ENCODE data around the gene PAQR3.
"Not testable (repeated sequence)": the region's sequence is repeated elsewhere in the genome, so short reads cannot be mapped to it uniquely, and the experiment has no call there.

The PAQR3 gene

DNA sequence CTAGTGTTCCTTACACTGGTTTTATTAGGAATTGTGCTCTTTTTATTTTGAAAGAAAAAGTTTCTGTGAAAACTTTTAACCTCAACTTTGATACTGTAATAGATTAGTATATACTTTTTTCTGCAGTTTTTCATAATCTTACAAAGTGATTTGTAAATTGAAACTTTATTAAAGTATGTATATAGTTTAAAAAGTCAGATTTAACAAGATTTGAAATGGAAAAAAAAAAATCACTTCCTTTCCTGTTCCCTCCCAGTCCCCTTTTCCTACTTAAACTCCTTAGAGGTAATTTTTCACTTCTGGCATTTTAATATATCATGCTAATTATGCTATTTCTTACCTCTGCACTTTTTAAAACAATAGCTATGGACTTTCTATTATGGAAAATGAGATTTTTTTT lies 49.3 kb downstream of the PAQR3 start:
- no peak for DNase-seq (ENCODE audit: low spot score)
- TF ChIP-seq, protein P1, sequence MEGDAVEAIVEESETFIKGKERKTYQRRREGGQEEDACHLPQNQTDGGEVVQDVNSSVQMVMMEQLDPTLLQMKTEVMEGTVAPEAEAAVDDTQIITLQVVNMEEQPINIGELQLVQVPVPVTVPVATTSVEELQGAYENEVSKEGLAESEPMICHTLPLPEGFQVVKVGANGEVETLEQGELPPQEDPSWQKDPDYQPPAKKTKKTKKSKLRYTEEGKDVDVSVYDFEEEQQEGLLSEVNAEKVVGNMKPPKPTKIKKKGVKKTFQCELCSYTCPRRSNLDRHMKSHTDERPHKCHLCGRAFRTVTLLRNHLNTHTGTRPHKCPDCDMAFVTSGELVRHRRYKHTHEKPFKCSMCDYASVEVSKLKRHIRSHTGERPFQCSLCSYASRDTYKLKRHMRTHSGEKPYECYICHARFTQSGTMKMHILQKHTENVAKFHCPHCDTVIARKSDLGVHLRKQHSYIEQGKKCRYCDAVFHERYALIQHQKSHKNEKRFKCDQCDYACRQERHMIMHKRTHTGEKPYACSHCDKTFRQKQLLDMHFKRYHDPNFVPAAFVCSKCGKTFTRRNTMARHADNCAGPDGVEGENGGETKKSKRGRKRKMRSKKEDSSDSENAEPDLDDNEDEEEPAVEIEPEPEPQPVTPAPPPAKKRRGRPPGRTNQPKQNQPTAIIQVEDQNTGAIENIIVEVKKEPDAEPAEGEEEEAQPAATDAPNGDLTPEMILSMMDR (IDR thresholded peaks at IDR 0.05; ENCODE audit: borderline replicate concordance, control extremely low read depth, extremely low read depth, insufficient read depth, missing control alignments): no peak
- in situ Hi-C loops (cut with MboI; ENCODE audit: low sequenced_read_pairs, unreplicated experiment): no loop called here

DNA sequence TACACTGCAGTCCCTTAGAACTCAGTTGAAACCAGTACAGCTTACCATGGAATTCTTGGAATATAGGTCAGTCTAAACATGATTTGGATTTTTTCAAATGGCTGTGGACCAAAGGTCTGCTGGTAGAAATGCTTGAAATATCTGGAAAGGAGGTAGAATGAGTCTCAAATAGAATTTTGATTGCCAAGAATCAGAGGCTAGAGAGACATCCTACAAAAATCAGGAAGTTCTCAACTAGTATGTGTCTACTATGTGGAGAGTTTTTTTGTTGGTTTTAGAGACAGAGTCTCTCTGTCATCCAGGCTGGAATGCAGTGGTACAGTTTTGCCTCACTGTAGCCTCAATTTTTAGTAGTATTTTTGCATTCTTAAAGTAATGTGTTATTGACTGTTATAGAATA lies 53.6 kb downstream of the PAQR3 start:
- DNase-seq (ENCODE audit: low spot score): no peak
- in situ Hi-C loops (cut with MboI; ENCODE audit: low sequenced_read_pairs, unreplicated experiment): no loop called here

GRCh38 chr4:78880874-78881492 lies 58.3 kb downstream of the PAQR3 start:
- TF ChIP-seq, protein P1 (IDR thresholded peaks at IDR 0.05; ENCODE audit: borderline replicate concordance, control extremely low read depth, extremely low read depth, insufficient read depth, missing control alignments): no peak
- in situ Hi-C loops (cut with MboI; ENCODE audit: low sequenced_read_pairs, unreplicated experiment): no loop called here
- DNase-seq (ENCODE audit: low spot score): no peak

More for the DNA sequence above, 53.6 kb downstream of the PAQR3 start:
- TF ChIP-seq, protein P1 (IDR thresholded peaks at IDR 0.05; ENCODE audit: borderline replicate concordance, control extremely low read depth, extremely low read depth, insufficient read depth, missing control alignments): no peak

GRCh38 chr4:78878031-78878430 lies 61.2 kb downstream of the PAQR3 start:
- DNase-seq (ENCODE audit: low spot score): no peak
- in situ Hi-C loops (cut with MboI; ENCODE audit: low sequenced_read_pairs, unreplicated experiment): no loop called here
- TF ChIP-seq, protein P1 (IDR thresholded peaks at IDR 0.05; ENCODE audit: borderline replicate concordance, control extremely low read depth, extremely low read depth, insufficient read depth, missing control alignments): no peak

GRCh38 chr4:78876568-78877320 lies 62.5 kb downstream of the PAQR3 start:
- TF ChIP-seq, protein P1 (IDR thresholded peaks at IDR 0.05; ENCODE audit: borderline replicate concordance, control extremely low read depth, extremely low read depth, insufficient read depth, missing control alignments): no peak
- in situ Hi-C loops (cut with MboI; ENCODE audit: low sequenced_read_pairs, unreplicated experiment): no loop called here
- no peak for DNase-seq (ENCODE audit: low spot score)

DNA sequence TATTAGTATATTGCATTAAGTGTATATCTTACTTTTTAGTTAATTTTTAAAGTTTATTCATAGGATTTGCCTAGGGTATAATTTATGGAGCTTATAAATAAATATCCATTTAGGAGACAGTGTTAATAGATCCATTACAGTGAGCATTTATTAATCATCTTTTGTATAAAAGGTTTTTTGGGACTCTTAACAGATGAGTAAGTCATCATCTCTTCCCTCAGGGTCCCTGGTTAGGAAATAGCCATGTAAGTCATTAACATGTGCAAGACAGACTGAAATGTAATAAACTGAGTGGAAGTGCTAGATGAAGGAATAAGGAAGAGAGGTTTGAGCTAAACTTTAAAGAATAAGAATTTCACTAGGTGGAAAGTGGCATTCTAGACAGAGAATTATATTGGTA lies 69.2 kb downstream of the PAQR3 start:
- in situ Hi-C loops (cut with MboI; ENCODE audit: low sequenced_read_pairs, unreplicated experiment): loop anchor here (25.0 kb wide), 1 partner anchor 908 kb away; no protein-coding TSS in a partner anchor
- no peak for DNase-seq (ENCODE audit: low spot score)
- TF ChIP-seq, protein P1 (IDR thresholded peaks at IDR 0.05; ENCODE audit: borderline replicate concordance, control extremely low read depth, extremely low read depth, insufficient read depth, missing control alignments): no peak

DNA sequence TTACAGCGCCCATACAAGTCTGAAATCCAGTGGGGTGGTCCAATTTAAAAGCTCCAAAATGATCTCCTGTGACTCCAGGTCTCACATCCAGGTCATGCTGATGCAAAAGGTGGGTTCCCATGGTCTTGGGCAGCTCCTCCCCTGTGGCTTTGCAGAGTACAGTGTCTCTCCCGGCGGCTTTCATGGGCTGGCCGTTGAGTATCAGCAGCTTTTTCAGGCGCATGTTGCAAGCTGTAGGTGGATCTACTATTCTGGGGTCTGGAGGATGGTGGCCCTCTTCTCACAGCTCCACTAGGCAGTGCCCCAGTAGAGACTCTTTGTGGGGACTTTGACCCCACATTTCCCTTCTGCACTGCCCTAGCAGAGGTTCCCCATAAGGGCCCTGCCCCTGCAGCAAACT lies 70.5 kb downstream of the PAQR3 start:
- in situ Hi-C loops (cut with MboI; ENCODE audit: low sequenced_read_pairs, unreplicated experiment): loop anchor here (5.0 to 25.0 kb wide), 2 partner anchors 256 to 906 kb away; no protein-coding TSS in a partner anchor
- DNase-seq (ENCODE audit: low spot score): not testable (repeated sequence)

All from GM13976 (cell line).